ENCODE data around the gene KIF5C. TPM values are rescaled to one million over a fixed set of nuclear protein-coding genes. Genes with fewer than 3 reads are reported as not detected.

KIF5C gene
- total RNA-seq, 2 donors from 2014 or later: 1.6 to 3.4 TPM

- no peak overlapping the region for H3K9ac ChIP-seq (ENCODE audit: low read depth in 2 of 2, low read length in 2 of 2)
- intact Hi-C loops (cut with DNase I): no loop called here
Observed at GRCh38 chr2:148896136-148896535, 21.1 kb downstream of the KIF5C start.

GRCh38 chr2:148899638-148900318 is 24.8 kb downstream of the KIF5C start:
- DNase-seq: no peak
- Histone ChIP-seq H3K4me3 (no peak overlapping the region), H3K27ac (no peak overlapping the region), H3K9me3 (no peaks in the 10 kb centered on the region), H3K9ac (ENCODE audit: low read depth in 2 of 2, low read length in 2 of 2) (no peak overlapping the region), H3K4me1 (no peaks in the 10 kb centered on the region), H3K36me3 (no peaks in the 10 kb centered on the region), H3K27me3 (no peaks in the 10 kb centered on the region)
- TF ChIP-seq CTCF (IDR thresholded peaks at IDR 0.05): no peak
- intact Hi-C loops (cut with DNase I): no loop called here

More at GRCh38 chr2:148896136-148896535, 21.1 kb downstream of the KIF5C start:
- Histone ChIP-seq H3K4me1 (no peaks in the 10 kb centered on the region), H3K9me3 (no peaks in the 10 kb centered on the region), H3K36me3 (no peaks in the 10 kb centered on the region), H3K27ac (no peak overlapping the region), H3K27me3 (no peaks in the 10 kb centered on the region), H3K4me3 (no peak overlapping the region)
- TF ChIP-seq CTCF (IDR thresholded peaks at IDR 0.05): no peak
- no peak for DNase-seq

- Histone ChIP-seq H3K27ac (no peak overlapping the region), H3K9me3 (no peaks in the 10 kb centered on the region), H3K4me3 (no peak overlapping the region), H3K27me3 (no peaks in the 10 kb centered on the region), H3K36me3 (no peaks in the 10 kb centered on the region), H3K4me1 (no peaks in the 10 kb centered on the region), H3K9ac (ENCODE audit: low read depth in 2 of 2, low read length in 2 of 2) (no peak overlapping the region)
- intact Hi-C loops (cut with DNase I): no loop called here
- TF ChIP-seq CTCF (IDR thresholded peaks at IDR 0.05): no peak
- no peak for DNase-seq
Observed at GRCh38 chr2:148900350-148900837, 25.4 kb downstream of the KIF5C start.

GRCh38 chr2:148901142-148901541 is 26.1 kb downstream of the KIF5C start:
- no peak for TF ChIP-seq CTCF (IDR thresholded peaks at IDR 0.05)
- Histone ChIP-seq H3K27me3 (no peaks in the 10 kb centered on the region), H3K36me3 (no peaks in the 10 kb centered on the region), H3K9ac (ENCODE audit: low read depth in 2 of 2, low read length in 2 of 2) (no peak overlapping the region), H3K27ac (no peak overlapping the region), H3K4me3 (no peak overlapping the region), H3K4me1 (no peaks in the 10 kb centered on the region), H3K9me3 (no peaks in the 10 kb centered on the region)
- intact Hi-C loops (cut with DNase I): no loop called here
- no peak for DNase-seq

- no peaks in the 10 kb centered on the region for H3K36me3 ChIP-seq
- no peak overlapping the region for H3K9ac ChIP-seq (ENCODE audit: low read depth in 2 of 2, low read length in 2 of 2)
- intact Hi-C loops (cut with DNase I): no loop called here
- H3K27me3 ChIP-seq: no peaks in the 10 kb centered on the region
- no peaks in the 10 kb centered on the region for H3K4me1 ChIP-seq
- no peak for TF ChIP-seq CTCF (IDR thresholded peaks at IDR 0.05)
- no peaks in the 10 kb centered on the region for H3K9me3 ChIP-seq
- DNase-seq: no peak
- H3K4me3 ChIP-seq: no peak overlapping the region
- H3K27ac ChIP-seq: no peak overlapping the region
Observed at GRCh38 chr2:148902798-148903197, 27.8 kb downstream of the KIF5C start.

Data from colonic mucosa (tissue), 4 donors.